SK-N-SH (cell line): ENCODE data around the gene ABCC4. TPM values are rescaled to one million over a fixed set of nuclear protein-coding genes. Genes with fewer than 3 reads are reported as not detected.

ENCODE experiments used
- CTCF ChIA-PET: fragments of 300-600, 350-600 bp; formaldehyde crosslinking; extraction: SDS; loops from one replicate; lab custom pipeline; 2021; lab: Yijun Ruan, JAX
- POLR2A ChIA-PET: fragments of 350-600 bp; sonication (Branson Sonifier 250); formaldehyde crosslinking; extraction: SDS; loops from one replicate; lab custom pipeline; 2020; ENCODE audit warnings: antibody characterized with exemption, inconsistent platforms; lab: Yijun Ruan, JAX
- DNase-seq: peaks from one replicate; pipeline ENCODE4 v3.0.0; 2012
- H2AFZ ChIP-seq: fragments of 200-600 bp; sonication (generic); 2 replicates; pipeline ENCODE4 v1.8.1; 2016; ENCODE audit warnings: antibody characterized with exemption, mild to moderate bottlenecking, low read depth
- H3F3A ChIP-seq: fragments of 200-600 bp; sonication (generic); replicated peaks from 2 replicates; pipeline ENCODE3; 2016; ENCODE audit warnings: antibody characterized with exemption, mild to moderate bottlenecking; ENCODE audit not compliant: insufficient read depth
- H3K27ac ChIP-seq, 2 experiments: fragments of 200-500 bp in 1 of 2; fragments of 200-600 bp in 1 of 2; sonication (Bioruptor generic) in 1 of 2; sonication (generic), shearing (Covaris generic) in 1 of 2; 2 replicates each; pipeline versions ENCODE4 v1.5.1 to v1.6.1; 2014 to 2016; ENCODE audit warnings: low read depth in 2 of 2, inconsistent platforms in 1 of 2, low read length in 1 of 2, mild to moderate bottlenecking in 1 of 2, mixed read lengths in 1 of 2
- H3K27me3 ChIP-seq: fragments of 200-600 bp; sonication (generic), shearing (Covaris generic); 2 replicates; pipeline ENCODE4 v1.6.1; 2016; ENCODE audit warnings: mixed run types; ENCODE audit not compliant: insufficient read depth
- H3K36me3 ChIP-seq, 2 experiments: fragments of 200-500 bp in 1 of 2; fragments of 200-600 bp in 1 of 2; sonication (Bioruptor generic) in 1 of 2; sonication (generic) in 1 of 2; replicated peaks in 1 of 2; 2 replicates each; pipeline versions ENCODE3 to v1.5.1; 2014 to 2016; ENCODE audit warnings: low read length in 1 of 2, mild to moderate bottlenecking in 1 of 2; ENCODE audit not compliant: insufficient read depth in 2 of 2, control insufficient read depth in 1 of 2
- H3K4me1 ChIP-seq, 2 experiments: fragments of 200-500 bp in 1 of 2; fragments of 200-600 bp in 1 of 2; sonication (Bioruptor generic) in 1 of 2; sonication (generic), shearing (Covaris generic) in 1 of 2; 2 replicates each; pipeline versions ENCODE4 v1.5.1 to v1.6.1; 2014 to 2016; ENCODE audit warnings: low read depth in 1 of 2, low read length in 1 of 2, mixed run types in 1 of 2; ENCODE audit not compliant: insufficient read depth in 2 of 2, control insufficient read depth in 1 of 2
- H3K4me2 ChIP-seq: fragments of 200-600 bp; sonication (generic), shearing (Covaris generic); 2 replicates; pipeline ENCODE4 v1.6.1; 2017; ENCODE audit warnings: mixed run types
- H3K4me3 ChIP-seq, 2 experiments: fragments of 200-500 bp in 1 of 2; fragments of 200-600 bp in 1 of 2; sonication (Bioruptor generic) in 1 of 2; sonication (generic), shearing (Covaris generic) in 1 of 2; 2 replicates each; pipeline versions ENCODE4 v1.5.1 to v1.8.1; 2014 to 2016; ENCODE audit warnings: low read depth in 2 of 2, inconsistent platforms in 1 of 2, low read length in 1 of 2, mild to moderate bottlenecking in 1 of 2, mixed read lengths in 1 of 2, moderate library complexity in 1 of 2
- H3K79me2 ChIP-seq: fragments of 200-600 bp; sonication (generic); 2 replicates; pipeline ENCODE4 v1.8.1; 2017; ENCODE audit warnings: mild to moderate bottlenecking; ENCODE audit not compliant: insufficient read depth
- H3K9ac ChIP-seq: fragments of 200-600 bp; sonication (generic); 2 replicates; pipeline ENCODE4 v1.6.1; 2017; ENCODE audit warnings: mixed run types
- H3K9me2 ChIP-seq: fragments of 200-600 bp; sonication (generic); 2 replicates; pipeline ENCODE4 v1.6.1; 2017; ENCODE audit warnings: mixed run types
- H3K9me3 ChIP-seq: fragments of 200-600 bp; sonication (generic); 2 replicates; pipeline ENCODE4 v1.6.1; 2017; ENCODE audit warnings: mixed run types, mild to moderate bottlenecking, moderate library complexity
- H4K20me1 ChIP-seq: fragments of 200-600 bp; sonication (generic); 2 replicates; pipeline ENCODE4 v1.6.1; 2017; ENCODE audit warnings: mild to moderate bottlenecking, mixed run types; ENCODE audit not compliant: insufficient read depth
- EP300 ChIP-seq, 2 experiments: IDR thresholded peaks; 2 replicates each; pipeline versions ENCODE4 v1.4.0 to v1.6.1; 2012; ENCODE audit warnings: borderline replicate concordance in 1 of 2, low read depth in 1 of 2, low read length in 1 of 2
- EZH2phosphoT487 ChIP-seq: fragments of 200-600 bp; sonication (generic); IDR thresholded peaks from 2 replicates; pipeline ENCODE4 v1.6.1; 2017; ENCODE audit warnings: low read depth, mixed run types, mild to moderate bottlenecking, antibody characterized with exemption, moderate library complexity, borderline replicate concordance
- FOSL2 ChIP-seq: IDR thresholded peaks from 2 replicates; pipeline ENCODE4 v1.4.0; 2012; ENCODE audit warnings: low read depth, mild to moderate bottlenecking, moderate library complexity, borderline replicate concordance
- FOXJ3 ChIP-seq: sonication (generic); formaldehyde crosslinking; IDR thresholded peaks from 2 replicates; pipeline ENCODE4 v1.5.1; 2020; ENCODE audit warnings: mild to moderate bottlenecking, missing genetic modification reagents
- GATA2 ChIP-seq: sonication (generic); formaldehyde crosslinking; IDR thresholded peaks from 2 replicates; pipeline ENCODE4 v1.5.0; 2020; ENCODE audit warnings: mild to moderate bottlenecking, missing genetic modification reagents
- JUND ChIP-seq: IDR thresholded peaks from 2 replicates; pipeline ENCODE4 v1.4.0; 2012
- MEF2A ChIP-seq: IDR thresholded peaks from 2 replicates; pipeline ENCODE4 v1.4.0; 2012; ENCODE audit warnings: low read depth, borderline replicate concordance
- MXI1 ChIP-seq: IDR thresholded peaks from 2 replicates; pipeline ENCODE4 v1.6.1; 2012; ENCODE audit warnings: mild to moderate bottlenecking, low read depth, low read length, improper control_type of control experiment
- NFIC ChIP-seq: IDR thresholded peaks from 2 replicates; pipeline ENCODE4 v1.4.0; 2012; ENCODE audit warnings: borderline replicate concordance
- RCOR1 ChIP-seq: fragments of 150-350 bp; IDR thresholded peaks from 2 replicates; pipeline ENCODE4 v1.6.1; 2017; ENCODE audit warnings: antibody characterized with exemption, low read length
- RFX5 ChIP-seq: IDR thresholded peaks from 2 replicates; pipeline ENCODE4 v1.6.1; 2012; ENCODE audit warnings: mild to moderate bottlenecking, improper control_type of control experiment, low read length
- TEAD4 ChIP-seq: IDR thresholded peaks from 2 replicates; pipeline ENCODE4 v1.4.0; 2012; ENCODE audit warnings: mild to moderate bottlenecking, borderline replicate concordance; ENCODE audit not compliant: insufficient read depth
- YY1 ChIP-seq: IDR thresholded peaks from 2 replicates; pipeline ENCODE4 v1.4.0; 2012; ENCODE audit warnings: low read depth, mild to moderate bottlenecking
- WGBS: methylation state at CpG from one replicate; pipeline ENCODE4 v1.1.6; 2017; ENCODE audit warnings: low lambda C conversion rate; 5-methylcytosine and 5-hydroxymethylcytosine counted together
- polyA plus RNA-seq, 3 experiments: library from polyadenylated mRNA; depleted of rRNA; stranded (reverse); fragments of >200 nt; gene quantifications; 2 replicates each; pipeline ENCODE4 v1.2.3, GENCODE V29; 2012
- TF ChIP-seq, protein P1 (sequence below): fragments of 200-600 bp; sonication (generic); IDR thresholded peaks from 2 replicates; pipeline ENCODE4 v1.6.1; 2017; ENCODE audit warnings: antibody characterized with exemption, mild to moderate bottlenecking, moderate library complexity
- TF ChIP-seq, protein P2 (sequence below): IDR thresholded peaks from 2 replicates; pipeline ENCODE4 v1.6.1; 2012; ENCODE audit warnings: mild to moderate bottlenecking, low read depth, low read length, moderate library complexity
- TF ChIP-seq, protein P3 (sequence below): IDR thresholded peaks from 2 replicates; pipeline ENCODE4; 2012

The ABCC4 gene
- polyA plus RNA-seq, 1 of the 3 experiments (the other 2 are of a cell fraction), result 7.8 TPM

DNA sequence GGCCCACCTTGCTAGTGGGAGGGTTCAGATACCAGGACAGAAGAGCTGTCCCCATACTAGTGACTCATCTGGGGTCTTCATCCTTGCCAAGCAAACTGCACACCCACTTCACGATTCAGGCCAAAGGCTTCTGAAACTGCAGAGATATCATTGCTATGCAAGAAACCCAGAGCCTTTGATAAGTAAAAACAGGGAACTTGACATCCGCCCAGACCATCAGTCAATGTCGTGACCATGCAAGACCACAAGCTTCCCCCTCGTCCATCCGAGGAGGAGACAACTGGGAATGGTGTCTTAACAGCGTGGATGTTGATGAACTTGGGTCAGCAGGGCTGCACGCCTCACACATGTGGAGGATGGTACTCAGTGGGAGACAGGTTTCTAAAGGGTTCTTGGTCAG is 58.0 kb downstream of the ABCC4 start:
- Histone ChIP-seq H2AFZ (no peak overlapping the region), H3K4me1 (peaks cover 0 to 11% of the 10 kb centered on the region in 2 experiments; a peak in 1 of 4 replicates), H4K20me1 (no peaks in the 10 kb centered on the region), H3K27ac (no peak overlapping the region), H3K9ac (no peak overlapping the region), H3K4me2 (no peak overlapping the region), H3K27me3 (no peaks in the 10 kb centered on the region), H3K79me2 (no peaks in the 10 kb centered on the region), H3F3A (no peaks in the 10 kb centered on the region), H3K4me3 (no peak overlapping the region), H3K9me3 (no peaks in the 10 kb centered on the region), H3K9me2 (no peaks in the 10 kb centered on the region), H3K36me3 (no peaks in the 10 kb centered on the region)
- WGBS, result 82% methylated on average over 7 of the region's 7 CpGs
- no peak for DNase-seq
- TF ChIP-seq EP300 (IDR thresholded peaks at IDR 0.05; ENCODE audit: borderline replicate concordance in 1 of 2, low read depth in 1 of 2, low read length in 1 of 2) (no peak), MEF2A (no peak), NFIC (no peak), FOXJ3 (no peak), FOSL2 (no peak), YY1 (no peak)
- TF ChIP-seq, protein P1, sequence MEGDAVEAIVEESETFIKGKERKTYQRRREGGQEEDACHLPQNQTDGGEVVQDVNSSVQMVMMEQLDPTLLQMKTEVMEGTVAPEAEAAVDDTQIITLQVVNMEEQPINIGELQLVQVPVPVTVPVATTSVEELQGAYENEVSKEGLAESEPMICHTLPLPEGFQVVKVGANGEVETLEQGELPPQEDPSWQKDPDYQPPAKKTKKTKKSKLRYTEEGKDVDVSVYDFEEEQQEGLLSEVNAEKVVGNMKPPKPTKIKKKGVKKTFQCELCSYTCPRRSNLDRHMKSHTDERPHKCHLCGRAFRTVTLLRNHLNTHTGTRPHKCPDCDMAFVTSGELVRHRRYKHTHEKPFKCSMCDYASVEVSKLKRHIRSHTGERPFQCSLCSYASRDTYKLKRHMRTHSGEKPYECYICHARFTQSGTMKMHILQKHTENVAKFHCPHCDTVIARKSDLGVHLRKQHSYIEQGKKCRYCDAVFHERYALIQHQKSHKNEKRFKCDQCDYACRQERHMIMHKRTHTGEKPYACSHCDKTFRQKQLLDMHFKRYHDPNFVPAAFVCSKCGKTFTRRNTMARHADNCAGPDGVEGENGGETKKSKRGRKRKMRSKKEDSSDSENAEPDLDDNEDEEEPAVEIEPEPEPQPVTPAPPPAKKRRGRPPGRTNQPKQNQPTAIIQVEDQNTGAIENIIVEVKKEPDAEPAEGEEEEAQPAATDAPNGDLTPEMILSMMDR, result no peak
- CTCF ChIA-PET, result interaction anchor here (0.6 to 1.3 kb wide), 2 partner anchors 52 to 1214 kb away, joined by 3 to 5 read pairs; no protein-coding TSS in a partner anchor
- POLR2A ChIA-PET, result no interaction called here

DNA sequence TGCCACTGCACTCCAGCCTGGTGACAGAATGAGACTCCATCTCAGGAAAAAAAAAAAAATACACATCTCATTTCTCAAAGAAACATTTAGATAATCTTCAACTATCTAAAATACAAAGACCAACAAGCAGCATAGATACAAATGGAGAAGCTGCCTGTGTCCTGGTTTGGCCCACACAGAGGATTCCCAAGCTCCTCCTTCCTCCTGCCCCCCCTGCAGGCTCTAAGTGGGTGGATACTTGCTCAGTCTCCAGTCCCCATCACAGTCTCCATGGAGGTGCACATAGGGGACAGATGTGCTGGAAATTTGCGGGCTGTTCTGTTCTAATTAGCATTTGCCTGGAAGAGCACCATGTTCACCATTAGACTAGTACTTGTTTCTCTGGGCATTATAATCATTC is 59.9 kb downstream of the ABCC4 start:
- Histone ChIP-seq H3K79me2 (no peaks in the 10 kb centered on the region), H3K4me1 (peaks cover 0 to 5% of the 10 kb centered on the region in 2 experiments; a peak in 1 of 4 replicates), H3F3A (no peaks in the 10 kb centered on the region), H3K9me2 (no peaks in the 10 kb centered on the region), H3K4me3 (no peak overlapping the region), H2AFZ (no peak overlapping the region), H3K4me2 (no peak overlapping the region), H3K27ac (no peak overlapping the region), H3K27me3 (no peaks in the 10 kb centered on the region), H3K9me3 (no peaks in the 10 kb centered on the region), H4K20me1 (no peaks in the 10 kb centered on the region), H3K36me3 (no peaks in the 10 kb centered on the region), H3K9ac (no peak overlapping the region)
- WGBS, result 89% methylated on average over 1 of the region's 1 CpG
- ChIA-PET CTCF (interaction anchor here (1.0 to 1.9 kb wide), 4 partner anchors 10 to 55 kb away, joined by 3 to 5 read pairs (median 5); no protein-coding TSS in a partner anchor), POLR2A (no interaction called here)
- no peak for TF ChIP-seq RCOR1
- DNase-seq, result no peak

DNA sequence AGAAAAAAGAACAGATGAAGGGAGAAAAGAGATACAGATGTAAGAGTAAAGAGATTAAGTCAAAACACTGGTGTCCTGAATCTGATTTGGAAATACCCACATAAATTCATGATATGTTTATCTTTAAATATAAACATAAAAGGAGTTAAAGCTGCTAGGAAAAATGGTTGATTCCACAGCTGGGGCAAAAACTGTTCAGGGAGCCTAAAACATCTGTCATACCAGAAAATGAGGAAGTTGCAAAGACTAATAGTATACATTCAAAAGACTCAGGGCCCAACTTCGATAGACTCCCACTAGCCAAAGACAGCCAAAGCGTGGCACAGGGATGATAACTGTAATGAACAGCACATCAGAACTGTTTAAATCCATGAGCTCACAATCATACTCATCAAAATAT is 62.0 kb downstream of the ABCC4 start:
- Histone ChIP-seq H3F3A (no peaks in the 10 kb centered on the region), H3K4me2 (no peak overlapping the region), H3K36me3 (peaks cover 0 to under 1% of the 10 kb centered on the region in 2 experiments), H3K27ac (peak overlapping the region in 1 of 2 experiments; percentile 34; a peak in 2 of 4 replicates), H3K9me3 (no peaks in the 10 kb centered on the region), H3K27me3 (no peaks in the 10 kb centered on the region), H3K4me3 (no peak overlapping the region), H2AFZ (no peak overlapping the region), H3K9ac (no peak overlapping the region), H3K79me2 (no peaks in the 10 kb centered on the region), H3K4me1 (peaks cover 0 to 4% of the 10 kb centered on the region in 2 experiments; a peak in 1 of 4 replicates), H3K9me2 (no peaks in the 10 kb centered on the region), H4K20me1 (no peaks in the 10 kb centered on the region)
- WGBS, result 88% methylated on average over 2 of the region's 2 CpGs
- POLR2A ChIA-PET, result no interaction called here
- no peak for DNase-seq
- TF ChIP-seq EZH2phosphoT487, result no peak
- TF ChIP-seq JUND, result no peak
- TF ChIP-seq MXI1, result no peak
- no peak for TF ChIP-seq RCOR1
- TF ChIP-seq RFX5, result no peak
- TF ChIP-seq, protein P2, sequence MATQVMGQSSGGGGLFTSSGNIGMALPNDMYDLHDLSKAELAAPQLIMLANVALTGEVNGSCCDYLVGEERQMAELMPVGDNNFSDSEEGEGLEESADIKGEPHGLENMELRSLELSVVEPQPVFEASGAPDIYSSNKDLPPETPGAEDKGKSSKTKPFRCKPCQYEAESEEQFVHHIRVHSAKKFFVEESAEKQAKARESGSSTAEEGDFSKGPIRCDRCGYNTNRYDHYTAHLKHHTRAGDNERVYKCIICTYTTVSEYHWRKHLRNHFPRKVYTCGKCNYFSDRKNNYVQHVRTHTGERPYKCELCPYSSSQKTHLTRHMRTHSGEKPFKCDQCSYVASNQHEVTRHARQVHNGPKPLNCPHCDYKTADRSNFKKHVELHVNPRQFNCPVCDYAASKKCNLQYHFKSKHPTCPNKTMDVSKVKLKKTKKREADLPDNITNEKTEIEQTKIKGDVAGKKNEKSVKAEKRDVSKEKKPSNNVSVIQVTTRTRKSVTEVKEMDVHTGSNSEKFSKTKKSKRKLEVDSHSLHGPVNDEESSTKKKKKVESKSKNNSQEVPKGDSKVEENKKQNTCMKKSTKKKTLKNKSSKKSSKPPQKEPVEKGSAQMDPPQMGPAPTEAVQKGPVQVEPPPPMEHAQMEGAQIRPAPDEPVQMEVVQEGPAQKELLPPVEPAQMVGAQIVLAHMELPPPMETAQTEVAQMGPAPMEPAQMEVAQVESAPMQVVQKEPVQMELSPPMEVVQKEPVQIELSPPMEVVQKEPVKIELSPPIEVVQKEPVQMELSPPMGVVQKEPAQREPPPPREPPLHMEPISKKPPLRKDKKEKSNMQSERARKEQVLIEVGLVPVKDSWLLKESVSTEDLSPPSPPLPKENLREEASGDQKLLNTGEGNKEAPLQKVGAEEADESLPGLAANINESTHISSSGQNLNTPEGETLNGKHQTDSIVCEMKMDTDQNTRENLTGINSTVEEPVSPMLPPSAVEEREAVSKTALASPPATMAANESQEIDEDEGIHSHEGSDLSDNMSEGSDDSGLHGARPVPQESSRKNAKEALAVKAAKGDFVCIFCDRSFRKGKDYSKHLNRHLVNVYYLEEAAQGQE, result no peak
- TF ChIP-seq, protein P3, sequence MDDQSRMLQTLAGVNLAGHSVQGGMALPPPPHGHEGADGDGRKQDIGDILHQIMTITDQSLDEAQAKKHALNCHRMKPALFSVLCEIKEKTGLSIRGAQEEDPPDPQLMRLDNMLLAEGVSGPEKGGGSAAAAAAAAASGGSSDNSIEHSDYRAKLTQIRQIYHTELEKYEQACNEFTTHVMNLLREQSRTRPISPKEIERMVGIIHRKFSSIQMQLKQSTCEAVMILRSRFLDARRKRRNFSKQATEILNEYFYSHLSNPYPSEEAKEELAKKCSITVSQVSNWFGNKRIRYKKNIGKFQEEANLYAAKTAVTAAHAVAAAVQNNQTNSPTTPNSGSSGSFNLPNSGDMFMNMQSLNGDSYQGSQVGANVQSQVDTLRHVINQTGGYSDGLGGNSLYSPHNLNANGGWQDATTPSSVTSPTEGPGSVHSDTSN, result no peak
- TF ChIP-seq TEAD4, result no peak
- TF ChIP-seq GATA2 (CRISPR knock-in tag), result no peak
- CTCF ChIA-PET, result interaction anchor here (1.3 to 1.9 kb wide), 3 partner anchors 48 to 165 kb away, joined by 5 to 6 read pairs (median 5); no protein-coding TSS in a partner anchor
